Left lung (tissue), 10 donors: ENCODE measurements around the gene ANKRD2. TPM values are rescaled to one million over a fixed set of nuclear protein-coding genes. Genes with fewer than 3 reads are reported as not detected.

Experiments used
- ATAC-seq: fragments of 200-7000 bp; cut with Tn5 transposase; one replicate; pipeline ENCODE4 v1.9.1; 2020; ENCODE audit warnings: moderate library complexity
- DNase-seq, 4 donors: peaks; one replicate each; pipeline ENCODE4 v3.0.0-alpha.2; 2013 to 2020
- H3K27ac ChIP-seq, 2 donors: fragments of 200-600 bp; sonication (generic) in 1 of 2; one replicate each; pipeline versions ENCODE4 v1.5.0 to v1.8.0; 2020 to 2021
- H3K27me3 ChIP-seq, 2 donors: fragments of 200-600 bp; sonication (generic) in 1 of 2; one replicate each; pipeline versions ENCODE4 v1.5.0 to v1.8.0; 2020 to 2021
- H3K36me3 ChIP-seq, 2 donors: fragments of 200-600 bp; sonication (generic) in 1 of 2; one replicate each; pipeline versions ENCODE4 v1.5.0 to v1.8.0; 2020 to 2021
- H3K4me1 ChIP-seq, 2 donors: fragments of 200-600 bp; one replicate each; pipeline ENCODE4 v1.8.0; 2021
- H3K4me3 ChIP-seq, 2 donors: fragments of 200-600 bp; sonication (generic) in 1 of 2; one replicate each; pipeline versions ENCODE4 v1.5.0 to v1.8.0; 2020 to 2021; ENCODE audit warnings: mild to moderate bottlenecking in 1 of 2
- H3K9me3 ChIP-seq, 2 donors: fragments of 200-600 bp; sonication (generic) in 1 of 2; one replicate each; pipeline versions ENCODE4 v1.5.0 to v1.8.0; 2020 to 2021
- intact Hi-C, 2 donors: fragments of 100-400 bp; cut with DNase I; formaldehyde crosslinking; loops; one replicate each; pipeline versions ENCODE4 v1.11.2 to v1.14.2; 2022
- polyA plus RNA-seq, 6 donors: library from polyadenylated mRNA; unstranded; fragments of 120-200 nt; gene quantifications; one replicate each; pipeline ENCODE4 v1.2.1, GENCODE V29; 2013; ENCODE audit not compliant: insufficient read length in 6 of 6
- total RNA-seq, 2 donors: library from RNA; stranded (reverse); fragmentation: NEBNext Ultra II Directional; extraction: Animal tissue kit (Norgen Biotek cat#: 25700); gene quantifications; one replicate each; pipeline ENCODE4 v1.2.1, GENCODE V29; 2021
- TF ChIP-seq, protein P1 (sequence below), 2 donors: fragments of 200-600 bp; sonication (generic) in 1 of 2; IDR thresholded peaks; one replicate each; pipeline versions ENCODE4 v1.5.0 to v1.8.0; 2021; ENCODE audit warnings: antibody characterized with exemption in 2 of 2
- donor health status: DM: no; HTN: yes; CAD: no.
- donor health status: DM: no; HTN: no; CAD: no.

Gene ANKRD2
- total and polyA plus RNA-seq, 8 donors = 0.18 to 1.9 (median 0.27) TPM

- Histone ChIP-seq H3K4me3 (no peak overlapping the region), H3K36me3 (no peaks in the 10 kb centered on the region), H3K9me3 (no peaks in the 10 kb centered on the region), H3K27me3 (peaks cover 0 to 13% of the 10 kb centered on the region in 2 donors), H3K4me1 (peaks cover 0 to 8% of the 10 kb centered on the region in 2 donors), H3K27ac (no peak overlapping the region)
- DNase-seq (no peak), ATAC-seq (no peak)
- intact Hi-C loops = no loop called here
- TF ChIP-seq, protein P1, sequence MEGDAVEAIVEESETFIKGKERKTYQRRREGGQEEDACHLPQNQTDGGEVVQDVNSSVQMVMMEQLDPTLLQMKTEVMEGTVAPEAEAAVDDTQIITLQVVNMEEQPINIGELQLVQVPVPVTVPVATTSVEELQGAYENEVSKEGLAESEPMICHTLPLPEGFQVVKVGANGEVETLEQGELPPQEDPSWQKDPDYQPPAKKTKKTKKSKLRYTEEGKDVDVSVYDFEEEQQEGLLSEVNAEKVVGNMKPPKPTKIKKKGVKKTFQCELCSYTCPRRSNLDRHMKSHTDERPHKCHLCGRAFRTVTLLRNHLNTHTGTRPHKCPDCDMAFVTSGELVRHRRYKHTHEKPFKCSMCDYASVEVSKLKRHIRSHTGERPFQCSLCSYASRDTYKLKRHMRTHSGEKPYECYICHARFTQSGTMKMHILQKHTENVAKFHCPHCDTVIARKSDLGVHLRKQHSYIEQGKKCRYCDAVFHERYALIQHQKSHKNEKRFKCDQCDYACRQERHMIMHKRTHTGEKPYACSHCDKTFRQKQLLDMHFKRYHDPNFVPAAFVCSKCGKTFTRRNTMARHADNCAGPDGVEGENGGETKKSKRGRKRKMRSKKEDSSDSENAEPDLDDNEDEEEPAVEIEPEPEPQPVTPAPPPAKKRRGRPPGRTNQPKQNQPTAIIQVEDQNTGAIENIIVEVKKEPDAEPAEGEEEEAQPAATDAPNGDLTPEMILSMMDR (IDR thresholded peaks at IDR 0.05) = no peak
These were observed 5.1 kb downstream of the ANKRD2 start for GRCh38 chr10:97577701-97578100.

DNA sequence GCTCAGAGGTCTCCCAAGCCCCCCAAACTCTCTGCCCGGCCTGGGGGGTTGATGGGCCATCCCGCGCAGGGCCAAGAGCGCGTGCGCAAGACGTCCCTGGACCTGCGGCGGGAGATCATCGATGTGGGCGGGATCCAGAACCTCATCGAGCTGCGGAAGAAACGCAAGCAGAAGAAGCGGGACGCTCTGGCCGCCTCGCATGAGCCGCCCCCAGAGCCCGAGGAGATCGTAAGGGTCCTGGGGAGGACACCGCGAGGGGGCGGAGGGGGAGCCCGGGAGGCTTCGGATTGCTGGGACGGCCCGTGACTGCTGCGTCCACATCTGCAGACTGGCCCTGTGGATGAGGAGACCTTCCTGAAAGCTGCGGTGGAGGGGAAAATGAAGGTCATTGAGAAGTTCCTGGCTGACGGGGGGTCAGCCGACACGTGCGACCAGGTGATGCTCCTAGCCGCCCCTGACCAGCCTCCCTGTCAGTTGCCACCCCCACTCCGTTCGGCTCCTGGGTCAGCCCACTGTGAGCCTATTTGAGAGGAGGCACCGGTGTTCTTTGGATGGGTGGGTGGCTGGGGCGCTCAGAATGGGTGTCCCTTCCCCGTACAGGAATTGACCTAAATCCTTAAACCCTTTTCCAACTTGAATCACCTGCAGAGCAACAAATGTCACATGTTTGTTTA, 5.7 kb downstream of the ANKRD2 start:
- no peaks in the 10 kb centered on the region for H3K36me3 ChIP-seq
- ATAC-seq = no peak
- peaks cover 0 to 8% of the 10 kb centered on the region in 2 donors for H3K4me1 ChIP-seq
- no peaks in the 10 kb centered on the region for H3K9me3 ChIP-seq
- H3K4me3 ChIP-seq = no peak overlapping the region
- DNase-seq = no peak
- TF ChIP-seq, protein P1 (IDR thresholded peaks at IDR 0.05) = no peak
- H3K27me3 ChIP-seq = peaks cover 0 to 13% of the 10 kb centered on the region in 2 donors
- intact Hi-C loops = no loop called here
- H3K27ac ChIP-seq = no peak overlapping the region

GRCh38 chr10:97580421-97581367, 8.1 kb downstream of the ANKRD2 start:
- no peaks in the 10 kb centered on the region for H3K4me1 ChIP-seq
- H3K27ac ChIP-seq = no peak overlapping the region
- H3K9me3 ChIP-seq = no peaks in the 10 kb centered on the region
- DNase-seq (peak in 1 of 4 donors; percentile 53), ATAC-seq (no peak)
- H3K27me3 ChIP-seq = peaks cover 0 to 13% of the 10 kb centered on the region in 2 donors
- intact Hi-C loops = no loop called here
- TF ChIP-seq, protein P1 (IDR thresholded peaks at IDR 0.05) = no peak
- no peaks in the 10 kb centered on the region for H3K36me3 ChIP-seq
- H3K4me3 ChIP-seq = no peak overlapping the region

DNA sequence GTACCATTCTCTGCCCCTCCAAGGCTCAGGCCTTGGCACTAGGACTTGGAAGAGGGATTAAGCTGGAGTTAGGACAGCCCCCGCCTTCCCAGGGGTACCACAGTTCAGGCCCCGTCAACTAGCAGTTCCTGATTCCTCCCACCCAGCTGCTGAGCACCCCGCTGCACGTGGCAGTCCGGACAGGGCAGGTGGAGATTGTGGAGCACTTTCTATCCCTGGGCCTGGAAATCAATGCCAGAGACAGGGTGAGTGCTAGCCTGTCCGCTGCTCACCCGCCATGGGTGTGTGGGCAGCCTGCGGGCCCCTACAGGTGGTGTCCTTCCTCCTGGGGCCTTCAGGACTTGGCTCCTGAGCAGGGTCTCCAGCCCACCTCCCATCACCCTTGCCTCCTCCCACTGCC, 9.6 kb downstream of the ANKRD2 start:
- no peaks in the 10 kb centered on the region for H3K36me3 ChIP-seq
- intact Hi-C loops = no loop called here
- H3K9me3 ChIP-seq = no peaks in the 10 kb centered on the region
- no peak for ATAC-seq
- TF ChIP-seq, protein P1 (IDR thresholded peaks at IDR 0.05) = no peak
- no peak overlapping the region for H3K4me3 ChIP-seq
- peaks cover 0 to 13% of the 10 kb centered on the region in 2 donors for H3K27me3 ChIP-seq
- no peaks in the 10 kb centered on the region for H3K4me1 ChIP-seq
- DNase-seq = peak in 1 of 4 donors; percentile 24
- no peak overlapping the region for H3K27ac ChIP-seq

GRCh38 chr10:97583476-97583875, 10.9 kb downstream of the ANKRD2 start:
- no peak overlapping the region for H3K27ac ChIP-seq
- no peaks in the 10 kb centered on the region for H3K4me1 ChIP-seq
- intact Hi-C loops = no loop called here
- no peaks in the 10 kb centered on the region for H3K9me3 ChIP-seq
- TF ChIP-seq, protein P1 (IDR thresholded peaks at IDR 0.05) = no peak
- peaks cover 0 to 5% of the 10 kb centered on the region in 2 donors for H3K27me3 ChIP-seq
- no peak for DNase-seq
- no peak overlapping the region for H3K4me3 ChIP-seq
- H3K36me3 ChIP-seq = no peaks in the 10 kb centered on the region
- ATAC-seq = no peak
